Stimulated activated CD4-positive, alpha-beta T cell treated with anti-CD3 and anti-CD28 coated beads, Interleukin-1b, Interleukin-23, amount 100 ng/mL, for 48 hours (primary cell): ENCODE data around the gene NUP205.

Experiments used
- DNase-seq: peaks from one replicate; pipeline ENCODE4 v3.0.0-alpha.2; 2020

NUP205 gene

DNA sequence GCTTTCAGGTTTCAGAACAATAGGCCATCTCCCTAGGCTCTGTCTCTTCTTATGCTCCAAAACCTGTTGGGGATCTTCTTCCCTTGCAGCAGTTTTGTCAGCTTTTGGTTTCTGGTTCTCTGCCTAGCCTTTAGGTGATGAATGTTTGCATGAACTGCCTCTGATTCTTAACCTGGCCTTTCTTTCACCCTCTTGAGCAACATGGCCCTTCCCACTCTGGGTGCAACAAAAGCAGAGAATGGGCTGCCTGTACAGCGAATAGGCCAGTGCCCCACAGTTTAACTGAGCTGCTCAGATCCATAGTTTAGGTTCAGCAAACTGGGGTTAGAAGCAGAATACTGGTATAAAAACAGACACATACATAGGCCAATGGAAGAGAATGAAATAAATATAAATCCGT is 18.1 kb upstream of the NUP205 start:
- DNase-seq = no peak

DNA sequence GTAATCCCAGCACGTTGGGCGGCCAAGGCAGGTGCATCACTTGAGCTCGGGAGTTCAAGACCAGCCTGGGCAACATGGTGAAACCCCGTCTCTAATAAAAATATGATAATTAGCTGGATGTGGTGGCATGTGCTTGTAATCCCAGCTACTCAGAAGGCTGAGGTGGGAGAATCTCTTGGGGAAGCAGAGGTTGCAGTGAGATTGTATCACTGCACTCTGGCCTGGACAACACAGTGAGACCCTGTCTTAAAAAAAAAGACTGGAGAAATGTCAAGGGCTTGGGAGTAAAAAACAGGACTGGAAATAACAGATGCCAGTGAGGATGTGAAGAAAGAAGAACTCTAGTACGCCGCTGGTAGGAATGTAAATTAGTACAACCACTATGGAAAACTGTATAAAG is 16.7 kb upstream of the NUP205 start:
- DNase-seq = no peak

DNA sequence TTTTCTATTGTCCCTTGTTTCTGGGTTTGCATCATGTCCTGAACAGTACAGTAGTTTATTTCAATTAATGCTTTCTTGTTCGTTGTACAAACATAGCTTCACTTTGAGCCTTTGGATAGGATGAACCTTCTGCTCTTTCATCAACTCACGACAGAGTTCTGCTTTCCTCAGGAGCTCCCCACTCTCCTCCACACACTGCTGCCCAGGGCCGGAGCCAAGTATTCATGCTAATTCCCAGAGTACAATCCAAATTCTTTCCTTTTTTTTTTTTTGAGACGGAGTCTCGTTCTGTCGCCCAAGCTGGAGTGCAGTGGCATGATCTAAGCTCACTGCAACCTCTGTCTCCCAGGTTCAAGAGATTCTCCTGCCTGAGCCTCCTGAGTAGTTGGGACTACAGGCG is 7.5 kb upstream of the NUP205 start:
- no peak for DNase-seq

DNA sequence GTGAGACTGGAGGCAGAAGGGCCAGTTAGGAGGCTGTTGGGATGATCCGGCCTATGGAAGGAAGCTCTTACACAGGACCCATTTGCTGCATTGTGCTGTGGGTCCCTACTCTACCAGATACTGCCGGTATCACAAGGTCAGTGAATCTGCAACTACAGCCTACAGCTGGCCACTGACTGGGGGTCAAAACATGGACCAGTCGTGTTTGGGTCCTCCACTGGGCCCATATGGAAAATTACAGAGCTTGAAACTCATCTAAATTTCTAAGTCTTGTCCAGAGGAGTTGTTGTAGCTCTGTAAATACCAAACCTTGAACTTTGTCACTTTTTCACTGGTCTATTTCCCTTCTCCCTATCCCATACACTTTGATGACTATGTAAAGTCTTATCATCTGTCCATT is 5.6 kb upstream of the NUP205 start:
- DNase-seq = no peak

DNA sequence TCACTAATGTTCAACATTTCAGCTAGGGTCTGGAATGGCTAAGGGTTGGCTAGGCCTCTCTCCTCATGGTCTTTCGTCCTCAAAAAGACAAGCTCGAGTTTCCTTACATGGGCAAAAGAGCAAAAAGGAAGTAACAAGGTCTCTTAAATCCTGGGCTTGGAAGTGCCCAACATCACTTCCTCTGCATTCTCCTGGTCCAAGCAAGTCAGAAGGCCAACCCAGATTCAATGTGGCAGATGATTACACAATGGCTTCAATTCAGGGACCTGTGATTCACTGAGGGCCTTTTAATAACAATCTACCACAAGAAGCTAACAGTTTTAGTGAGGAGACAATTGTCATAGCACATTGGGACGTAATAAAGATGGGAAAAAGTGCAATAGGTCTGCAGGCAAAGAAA is 4.4 kb upstream of the NUP205 start:
- DNase-seq = no peak

DNA sequence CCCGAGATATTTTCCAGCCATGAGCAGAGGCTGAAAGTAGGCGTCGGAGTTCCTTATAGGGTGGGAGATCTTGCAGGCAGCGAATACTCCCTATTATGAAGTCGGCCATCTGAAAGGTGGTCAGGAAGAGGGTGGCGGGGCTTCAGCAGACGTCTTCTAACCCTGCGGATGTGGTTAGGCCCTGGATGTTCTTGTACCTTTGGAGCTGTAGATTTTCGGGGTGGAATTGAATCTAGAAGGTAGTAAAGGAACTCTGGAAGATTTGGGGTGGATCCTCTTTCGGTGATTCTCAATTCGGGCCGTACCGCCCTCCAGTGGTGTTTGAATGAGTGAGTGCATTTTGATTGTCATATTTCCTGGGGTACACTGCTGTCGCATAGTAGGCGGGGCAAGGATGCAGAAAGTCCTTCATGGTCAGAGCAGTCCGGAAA is 635 bp downstream of the NUP205 start:
- DNase-seq = peak; percentile 65

DNA sequence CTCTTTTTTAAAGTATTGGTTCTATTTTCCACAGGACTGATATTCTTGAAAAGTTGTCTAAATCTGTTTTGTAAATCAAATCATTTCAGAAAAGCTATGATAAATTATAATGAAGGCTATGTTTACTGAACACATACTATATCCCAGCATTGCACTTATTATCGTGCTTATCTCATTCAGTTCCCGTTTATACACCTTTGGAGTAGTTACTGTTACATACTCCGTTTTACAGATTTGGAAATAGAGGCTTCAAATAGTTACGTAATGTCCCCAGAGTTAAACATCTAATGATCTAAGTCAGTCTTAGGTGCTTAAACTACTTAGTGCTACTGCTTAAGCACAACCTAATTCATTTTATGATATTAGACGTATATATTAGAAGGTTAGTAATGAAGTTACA is 1.2 kb downstream of the NUP205 start:
- no peak for DNase-seq

DNA sequence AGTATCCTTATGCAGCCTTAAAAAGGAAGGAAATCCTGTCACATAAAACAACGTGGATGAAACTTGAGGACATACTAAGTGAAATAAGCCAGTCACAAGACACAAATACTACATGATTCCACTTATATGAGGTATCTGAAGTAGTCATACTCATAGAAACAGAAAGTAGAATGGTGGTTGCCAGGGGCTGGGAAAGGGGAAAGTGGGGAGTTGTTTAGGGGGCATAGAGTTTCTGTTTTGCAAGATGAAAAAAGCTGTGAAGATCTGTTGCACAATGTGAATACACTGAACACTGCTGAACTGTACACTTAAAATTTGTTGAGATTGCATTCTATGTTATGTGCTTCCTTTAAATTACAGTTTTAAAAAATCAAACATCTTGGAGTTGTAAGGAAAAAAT is 2.9 kb downstream of the NUP205 start:
- no peak for DNase-seq

DNA sequence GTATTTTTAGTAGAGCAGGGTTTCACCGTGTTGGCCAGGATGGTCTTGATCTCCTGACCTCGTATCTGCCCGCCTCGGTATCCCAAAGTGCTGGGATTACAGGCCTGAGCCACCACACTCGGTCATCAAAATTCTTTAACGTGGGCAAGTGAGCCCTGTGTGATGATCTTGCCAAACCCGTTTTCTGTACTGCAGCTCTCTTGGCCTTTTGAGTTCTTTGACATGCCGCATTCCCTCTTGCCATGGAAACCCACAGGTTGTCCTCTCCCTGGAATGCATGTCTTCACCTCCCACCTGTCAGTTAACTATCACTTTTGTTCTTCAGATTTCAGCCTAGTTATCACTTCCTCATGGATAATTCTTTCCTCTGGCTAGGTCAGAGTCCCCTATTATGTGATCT is 5.0 kb downstream of the NUP205 start:
- DNase-seq = no peak

DNA sequence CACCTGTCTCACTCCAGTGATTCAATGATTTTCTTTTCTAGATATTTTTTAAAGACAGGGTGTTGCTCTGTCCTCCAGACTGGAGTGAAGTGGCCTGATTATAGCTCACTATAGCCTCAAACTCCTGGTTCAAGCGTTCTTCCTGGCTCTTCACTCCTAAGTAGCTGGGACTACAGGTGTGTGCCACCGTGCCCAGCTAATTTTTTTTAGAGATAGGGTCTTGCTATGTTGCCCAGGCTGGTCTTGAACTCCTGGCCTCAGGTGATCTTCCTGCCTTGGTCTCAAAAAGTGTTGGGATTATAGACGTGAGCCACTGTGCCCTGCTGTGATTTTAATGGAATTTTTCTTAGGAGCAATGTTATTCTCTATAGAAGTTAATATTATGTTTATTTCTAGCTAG is 14.1 kb downstream of the NUP205 start:
- no peak for DNase-seq

DNA sequence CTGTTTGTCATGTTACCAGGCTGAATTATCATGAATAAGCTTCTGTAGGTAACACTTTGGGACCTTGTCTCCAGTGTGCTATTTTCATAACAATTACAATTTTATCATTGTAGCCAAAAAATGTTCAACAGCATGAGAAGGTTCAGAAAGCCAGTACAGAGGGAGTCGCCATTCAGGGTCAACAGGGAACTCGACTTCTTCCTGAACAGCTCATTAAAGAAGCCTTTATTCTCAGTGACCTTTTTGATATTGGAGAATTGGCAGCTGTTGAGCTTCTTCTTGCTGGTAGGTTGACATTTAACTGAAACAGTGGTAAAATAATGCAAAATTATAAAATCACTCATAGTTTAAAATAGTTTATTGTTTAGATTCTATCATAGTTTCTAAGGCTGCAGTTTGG is 15.8 kb downstream of the NUP205 start:
- DNase-seq = no peak

DNA sequence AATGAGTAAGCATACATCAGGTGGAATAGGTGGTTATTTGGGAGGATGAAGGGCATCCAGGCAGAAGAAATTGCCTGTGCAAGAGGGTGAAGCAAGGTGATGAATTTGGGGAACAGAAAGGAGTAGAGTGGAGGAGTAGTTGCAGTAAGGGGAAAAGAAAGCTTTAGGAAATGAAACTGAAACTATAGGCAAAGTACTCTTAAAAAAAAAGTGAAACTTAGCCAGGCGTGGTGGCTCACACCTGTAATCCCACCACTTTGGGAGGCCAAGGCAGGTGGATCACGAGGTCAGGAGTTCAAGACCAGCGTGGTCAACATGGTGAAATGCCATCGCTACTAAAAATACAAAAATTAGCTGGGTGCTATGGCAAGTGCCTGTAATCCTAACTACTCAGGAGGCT is 17.6 kb downstream of the NUP205 start:
- DNase-seq = no peak

DNA sequence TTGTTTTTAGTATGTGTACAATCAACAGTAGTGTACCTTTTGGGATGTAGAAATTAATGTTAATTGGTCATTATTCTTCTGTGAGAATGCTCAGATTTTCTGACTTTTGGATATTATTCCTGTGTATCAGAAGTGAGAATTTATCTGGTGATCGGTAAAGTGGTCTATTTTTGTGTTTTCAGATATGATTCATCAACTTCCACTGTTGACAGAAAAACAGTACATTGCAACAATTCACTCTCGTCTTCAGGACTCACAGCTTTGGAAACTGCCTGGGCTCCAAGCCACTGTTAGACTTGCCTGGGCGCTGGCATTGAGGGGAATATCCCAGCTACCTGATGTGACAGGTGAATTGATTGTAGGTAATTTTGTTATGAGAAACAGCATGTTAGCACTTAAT is 20.9 kb downstream of the NUP205 start:
- no peak for DNase-seq

DNA sequence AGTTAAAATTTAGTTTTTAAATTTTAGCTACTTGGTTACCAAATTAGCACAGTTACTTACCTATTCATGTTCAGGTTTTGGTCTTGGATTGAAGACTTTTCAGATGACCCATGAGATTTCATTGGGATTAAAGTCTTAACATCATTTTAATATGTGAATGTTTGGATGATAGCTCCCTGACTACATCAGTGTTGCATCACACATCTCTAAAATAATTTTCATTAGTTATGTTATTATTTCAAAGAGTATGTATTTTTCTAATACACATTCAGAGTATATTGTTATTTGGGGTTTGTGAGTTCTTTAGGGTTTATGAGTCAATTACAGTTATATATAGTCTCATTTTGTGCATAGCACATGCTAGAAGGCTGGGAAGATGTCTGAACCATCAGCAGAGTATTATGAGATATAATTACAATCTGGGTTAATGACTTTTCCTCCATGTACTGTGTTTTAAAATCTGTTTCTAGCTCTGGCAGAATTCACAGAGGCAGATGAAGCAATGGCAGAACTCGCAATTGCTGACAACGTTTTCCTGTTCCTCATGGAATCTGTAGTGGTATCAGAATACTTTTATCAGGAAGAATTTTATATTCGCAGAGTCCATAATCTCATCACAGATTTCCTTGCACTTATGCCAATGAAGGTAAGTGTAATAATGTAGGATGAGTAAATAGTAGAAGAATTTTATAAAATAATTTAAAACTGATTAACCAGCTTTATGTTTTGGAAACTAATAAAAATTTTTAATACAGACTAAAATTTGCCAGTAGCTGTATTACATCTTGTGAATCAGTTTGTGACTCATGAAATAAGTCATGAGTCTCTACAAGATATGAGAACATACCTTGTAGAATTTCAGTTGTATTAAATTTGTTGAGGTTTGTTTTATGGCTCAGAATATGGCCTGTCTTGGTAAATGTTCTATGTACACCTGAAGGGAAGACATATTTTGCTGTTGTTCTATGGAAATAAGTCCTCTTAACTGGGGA is 26.9 kb downstream of the NUP205 start:
- DNase-seq = no peak

DNA sequence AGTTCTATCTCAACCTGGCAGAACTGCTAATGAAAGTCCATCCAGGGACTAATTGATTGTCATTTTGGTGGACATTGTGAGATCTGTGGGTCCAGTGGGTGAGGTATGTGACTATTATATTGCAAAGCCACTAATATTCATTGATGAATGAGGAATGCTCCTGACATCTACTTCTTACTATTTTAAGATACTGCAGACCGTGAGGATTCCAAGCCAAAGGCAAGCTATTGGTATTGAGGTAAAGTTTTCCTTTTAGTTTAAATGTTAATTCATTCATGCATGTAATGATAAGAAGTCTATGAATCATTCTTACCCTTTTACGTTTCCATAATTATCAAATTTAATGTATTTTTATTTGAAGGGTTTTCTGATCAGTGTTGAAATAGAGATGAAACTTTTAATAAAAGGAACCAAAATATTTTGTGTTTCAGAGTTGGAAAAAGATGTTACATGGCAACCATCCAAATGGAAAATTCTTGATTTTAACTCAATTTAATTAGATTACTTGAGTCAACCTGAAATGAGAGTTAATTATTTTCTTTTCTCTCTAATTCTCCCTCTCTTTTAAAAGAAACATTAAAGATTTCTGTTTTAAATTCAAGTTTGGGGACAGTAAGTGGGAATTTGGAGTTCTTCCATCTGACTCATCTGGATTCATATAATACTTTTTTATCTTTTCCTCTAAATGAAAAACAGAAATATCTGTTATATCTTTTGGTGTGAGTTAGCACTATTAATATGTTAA is 39.6 kb downstream of the NUP205 start:
- no peak for DNase-seq

DNA sequence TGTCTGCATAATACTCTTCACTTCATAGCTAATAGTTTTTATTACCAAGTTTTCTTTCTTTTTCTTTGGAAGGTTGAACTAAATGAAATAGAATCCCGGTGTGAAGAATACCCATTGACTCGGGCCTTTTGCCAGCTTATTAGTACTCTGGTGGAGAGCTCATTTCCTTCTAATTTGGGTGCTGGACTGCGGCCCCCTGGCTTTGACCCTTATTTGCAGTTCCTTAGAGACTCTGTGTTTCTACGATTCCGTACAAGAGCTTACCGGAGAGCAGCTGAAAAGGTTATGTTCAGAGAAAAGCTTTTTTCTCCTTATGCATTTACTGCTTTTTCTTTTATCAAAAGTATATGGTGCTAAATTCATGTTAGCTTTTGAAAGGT is 40.2 kb downstream of the NUP205 start:
- DNase-seq = no peak

DNA sequence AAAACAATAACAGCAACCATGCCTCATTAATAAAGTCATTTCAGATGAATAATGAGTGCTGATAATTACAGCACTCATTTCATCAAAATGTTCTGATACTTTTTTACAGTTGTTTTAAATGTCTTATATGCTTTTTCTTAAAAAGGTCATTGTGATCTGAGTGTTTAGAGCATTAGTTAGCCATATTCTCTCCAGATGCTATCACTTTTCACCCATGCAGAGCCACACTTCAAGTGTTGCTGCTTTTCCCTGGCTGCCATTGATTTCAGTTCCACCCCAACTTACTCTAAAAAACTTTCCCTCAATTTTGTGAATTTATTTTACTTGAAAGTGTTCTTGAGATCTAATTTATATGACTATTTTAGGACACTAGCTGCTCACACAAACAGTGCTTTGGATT is 41.8 kb downstream of the NUP205 start:
- DNase-seq = no peak

DNA sequence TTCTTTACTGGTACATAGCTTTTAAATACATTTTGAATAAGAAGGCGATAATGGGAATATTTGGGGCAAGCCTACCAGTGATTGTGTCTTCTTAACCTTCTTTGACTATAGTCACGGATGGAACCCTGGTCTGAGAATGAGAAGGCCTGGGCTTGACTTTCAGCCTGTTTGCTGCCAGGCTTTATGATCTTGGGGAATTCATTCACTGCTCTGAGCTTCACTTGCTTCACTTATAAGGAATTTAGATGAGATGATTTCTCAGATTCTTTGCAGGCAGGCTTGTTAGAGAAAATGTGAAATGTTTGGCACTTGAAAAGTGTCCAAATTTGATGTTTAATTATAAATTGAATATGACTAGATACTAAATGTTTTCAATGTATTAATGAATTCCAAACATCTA is 42.5 kb downstream of the NUP205 start:
- DNase-seq = no peak

DNA sequence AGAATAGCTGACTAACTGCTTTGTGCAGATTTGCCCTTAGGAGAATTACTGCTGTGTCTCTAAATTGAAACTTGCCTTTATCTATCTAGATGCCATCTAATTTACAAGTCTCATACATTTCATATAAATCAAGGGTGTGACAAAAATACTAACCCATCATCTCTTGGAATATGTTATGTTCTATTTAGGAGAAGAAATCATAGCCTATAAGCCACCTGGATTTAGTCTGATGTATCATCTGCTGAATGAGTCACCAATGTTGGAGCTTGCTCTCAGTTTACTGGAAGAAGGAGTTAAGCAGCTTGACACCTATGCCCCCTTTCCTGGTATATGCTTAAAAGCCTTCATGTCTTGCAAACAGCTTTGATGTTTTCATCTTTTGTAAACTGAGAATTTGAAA is 43.5 kb downstream of the NUP205 start:
- DNase-seq = no peak

DNA sequence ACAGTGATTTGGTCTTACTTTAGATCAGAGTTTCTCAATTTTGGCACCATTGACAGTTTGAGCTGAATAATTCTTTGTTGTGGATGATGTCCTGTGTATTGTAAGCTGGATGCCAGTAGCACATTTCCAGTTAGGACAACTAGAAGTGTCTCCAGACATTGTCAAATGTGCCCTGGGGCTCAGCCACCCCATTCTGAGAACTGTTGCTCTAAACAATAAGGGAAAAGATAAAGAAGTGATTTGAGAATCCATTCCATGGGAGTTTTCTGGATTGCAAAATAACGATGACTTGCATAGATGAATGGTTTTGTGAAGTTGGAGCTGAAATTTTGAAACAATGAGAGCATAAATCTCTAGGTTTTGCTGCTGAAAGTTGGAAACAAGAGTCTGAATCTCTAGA is 44.6 kb downstream of the NUP205 start:
- no peak for DNase-seq

DNA sequence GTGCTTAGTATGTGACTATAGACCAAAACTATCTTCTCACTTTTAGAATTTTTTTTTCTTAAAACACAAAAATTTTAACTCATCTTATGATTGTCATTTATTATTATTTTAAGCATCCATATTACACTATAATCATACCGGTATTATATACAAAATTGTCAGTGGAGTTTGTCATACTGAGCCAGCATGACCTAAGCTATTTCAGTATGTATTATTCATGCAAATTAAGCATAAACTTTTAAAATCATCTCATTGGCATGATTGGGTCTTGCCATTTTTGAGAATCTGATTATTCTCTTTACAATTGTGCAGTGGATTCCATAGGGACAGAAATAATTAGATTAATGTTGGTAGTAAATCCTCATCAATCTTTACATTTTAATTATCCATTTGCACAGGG is 58.4 kb downstream of the NUP205 start:
- DNase-seq = no peak

DNA sequence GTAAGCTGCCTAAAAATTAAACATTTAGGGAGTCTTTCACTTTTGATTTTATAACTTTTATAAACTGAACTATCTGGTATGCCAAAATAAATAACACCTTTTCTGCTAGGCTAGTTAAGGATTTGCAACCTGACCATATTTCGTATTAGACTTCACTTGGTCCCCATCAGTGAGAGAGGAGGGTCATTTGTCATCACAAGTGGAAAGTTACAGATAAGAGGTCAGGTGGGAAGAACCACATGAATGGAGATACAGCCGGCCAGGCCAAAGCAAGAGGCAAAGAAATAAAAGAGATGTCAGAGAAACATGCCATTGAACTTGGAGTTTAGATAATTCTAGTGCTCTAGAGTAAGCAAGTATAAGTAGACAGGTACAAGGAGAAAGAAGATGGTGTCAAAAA is 60.1 kb downstream of the NUP205 start:
- DNase-seq = no peak

DNA sequence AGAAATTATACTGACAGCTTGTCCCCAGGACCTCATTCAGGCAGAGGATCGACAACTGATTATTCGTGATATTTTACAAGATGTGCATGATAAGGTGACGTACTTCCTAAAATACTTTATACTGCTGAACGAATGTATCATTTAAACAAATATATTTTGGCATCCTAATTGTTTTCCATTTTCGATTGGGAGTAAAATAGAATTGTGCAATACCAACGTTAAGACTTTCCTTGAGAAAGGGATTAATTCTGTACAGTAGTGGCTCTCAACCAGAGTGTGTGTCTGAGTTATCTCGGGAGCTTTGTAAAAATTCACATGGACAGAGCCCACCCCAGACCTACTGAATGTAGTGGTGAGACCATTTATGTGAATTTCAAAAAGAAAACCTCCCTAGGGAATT is 60.8 kb downstream of the NUP205 start:
- DNase-seq = no peak

DNA sequence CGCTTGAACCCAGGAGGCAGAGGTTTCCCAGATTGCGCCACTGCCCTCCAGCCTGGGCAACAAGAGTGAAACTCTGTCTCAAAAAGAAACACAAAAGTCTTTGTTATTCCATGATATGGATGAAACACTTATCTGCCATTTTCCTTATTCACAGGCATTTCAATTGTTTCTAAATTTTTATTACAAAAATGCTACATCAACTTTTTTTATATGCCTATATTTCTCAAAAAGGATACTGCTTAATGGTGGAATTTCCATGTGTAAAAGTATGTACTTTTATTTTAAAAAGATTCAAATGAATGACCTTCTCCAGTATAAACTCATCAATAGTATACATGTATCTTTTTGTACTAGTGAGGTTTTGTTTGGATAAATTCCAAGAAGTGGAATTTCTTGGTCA is 62.7 kb downstream of the NUP205 start:
- DNase-seq = no peak
